ENCODE data around the gene KRTAP10-8.
A peak's percentile ranks its signal among the peaks of the same experiment; 100 is the strongest.
"Not testable (repeated sequence)": the region's sequence is repeated elsewhere in the genome, so short reads cannot be mapped to it uniquely, and the experiment has no call there.

Gene KRTAP10-8

GRCh38 chr21:44648557-44649311 is 36.9 kb downstream of the KRTAP10-8 start:
- no peak for DNase-seq

- DNase-seq: no peak
Measured at GRCh38 chr21:44649521-44650100, 37.7 kb downstream of the KRTAP10-8 start.

- no peak for DNase-seq
Measured at GRCh38 chr21:44650265-44650972, 38.5 kb downstream of the KRTAP10-8 start.

GRCh38 chr21:44650973-44651675 is 39.2 kb downstream of the KRTAP10-8 start:
- DNase-seq: no peak

- DNase-seq: no peak
Measured at GRCh38 chr21:44653123-44653522, 41.2 kb downstream of the KRTAP10-8 start.

GRCh38 chr21:44653656-44654575 is 42.0 kb downstream of the KRTAP10-8 start:
- DNase-seq: peak; percentile 22

- no peak for DNase-seq
Measured at GRCh38 chr21:44654576-44655175, 42.8 kb downstream of the KRTAP10-8 start, which contains the start of gene KRTAP12-4. Gene KRTAP12-4 (minus strand): TSS chr21:44654659. CDS start chr21:44654614, 45 bp downstream.

- no peak for DNase-seq
Measured at GRCh38 chr21:44656868-44657267, 45.0 kb downstream of the KRTAP10-8 start.

- peak; percentile 17 for DNase-seq
Measured at GRCh38 chr21:44657635-44658540, 46.0 kb downstream of the KRTAP10-8 start, which contains the start of gene KRTAP12-3. Gene KRTAP12-3 (plus strand): TSS chr21:44657932. CDS start chr21:44657980, 48 bp downstream.

- no peak for DNase-seq
Measured at GRCh38 chr21:44658541-44658910, 46.6 kb downstream of the KRTAP10-8 start.

- DNase-seq: no peak
Measured at GRCh38 chr21:44658913-44659595, 47.2 kb downstream of the KRTAP10-8 start.

GRCh38 chr21:44661567-44661966 is 49.7 kb downstream of the KRTAP10-8 start:
- not testable (repeated sequence) for DNase-seq
